OCI-LY3 (cell line): ENCODE data around the gene ARL6IP6.

ENCODE experiments used
- EZH2phosphoT487 ChIP-seq: fragments of 200-600 bp; shearing (Covaris generic); IDR thresholded peaks from 2 replicates; pipeline ENCODE4 v1.6.1; 2018; ENCODE audit warnings: antibody characterized with exemption, mixed run types, low read depth
- TF ChIP-seq, protein P1 (sequence below): fragments of 200-600, 300-600 bp; sonication (generic); IDR thresholded peaks from 2 replicates; pipeline ENCODE4 v1.5.1; 2014; ENCODE audit warnings: antibody characterized with exemption, low read length, low read depth

DNA sequence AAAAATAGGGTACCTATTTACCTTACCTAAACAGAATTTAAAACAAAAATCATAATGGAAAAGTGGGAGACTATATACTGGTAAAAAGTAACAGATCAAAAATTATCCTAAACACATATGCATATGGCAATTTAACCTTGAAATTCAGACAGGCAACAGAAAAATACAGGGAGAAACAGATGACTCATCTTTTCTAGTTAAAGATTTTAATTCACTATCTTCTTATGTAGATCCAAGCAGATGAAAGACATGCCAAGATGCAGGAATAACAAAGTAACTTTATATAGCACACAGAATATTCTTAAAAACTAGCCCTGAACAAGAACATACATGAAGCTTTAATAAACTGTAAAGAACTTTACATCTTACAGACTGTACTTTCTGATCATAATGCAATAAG, 32.1 kb upstream of the ARL6IP6 start:
- TF ChIP-seq, protein P1, sequence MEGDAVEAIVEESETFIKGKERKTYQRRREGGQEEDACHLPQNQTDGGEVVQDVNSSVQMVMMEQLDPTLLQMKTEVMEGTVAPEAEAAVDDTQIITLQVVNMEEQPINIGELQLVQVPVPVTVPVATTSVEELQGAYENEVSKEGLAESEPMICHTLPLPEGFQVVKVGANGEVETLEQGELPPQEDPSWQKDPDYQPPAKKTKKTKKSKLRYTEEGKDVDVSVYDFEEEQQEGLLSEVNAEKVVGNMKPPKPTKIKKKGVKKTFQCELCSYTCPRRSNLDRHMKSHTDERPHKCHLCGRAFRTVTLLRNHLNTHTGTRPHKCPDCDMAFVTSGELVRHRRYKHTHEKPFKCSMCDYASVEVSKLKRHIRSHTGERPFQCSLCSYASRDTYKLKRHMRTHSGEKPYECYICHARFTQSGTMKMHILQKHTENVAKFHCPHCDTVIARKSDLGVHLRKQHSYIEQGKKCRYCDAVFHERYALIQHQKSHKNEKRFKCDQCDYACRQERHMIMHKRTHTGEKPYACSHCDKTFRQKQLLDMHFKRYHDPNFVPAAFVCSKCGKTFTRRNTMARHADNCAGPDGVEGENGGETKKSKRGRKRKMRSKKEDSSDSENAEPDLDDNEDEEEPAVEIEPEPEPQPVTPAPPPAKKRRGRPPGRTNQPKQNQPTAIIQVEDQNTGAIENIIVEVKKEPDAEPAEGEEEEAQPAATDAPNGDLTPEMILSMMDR: no peak
- no peak for TF ChIP-seq EZH2phosphoT487
